Neural progenitor cell (in vitro differentiated cells): ENCODE data around the gene FAM180A. TPM values are rescaled to one million over a fixed set of nuclear protein-coding genes. Genes with fewer than 3 reads are reported as not detected.
A peak's percentile ranks its signal among the peaks of the same experiment; 100 is the strongest.

Experiments used
- DNase-seq: peaks from one replicate; pipeline ENCODE4 v3.0.0-alpha.2; 2016; ENCODE audit warnings: low spot score
- H2AFZ ChIP-seq: fragments of 200-600 bp; sonication (generic); replicated peaks from 2 replicates; pipeline ENCODE4 v1.6.1; 2016; ENCODE audit warnings: antibody characterized with exemption
- H3F3A ChIP-seq: fragments of 200-600 bp; sonication (generic); 2 replicates; pipeline ENCODE4 v1.6.1; 2016; ENCODE audit warnings: antibody characterized with exemption, low read depth
- H3K27ac ChIP-seq: fragments of 200-600 bp; sonication (generic); 2 replicates; pipeline ENCODE4 v1.5.1; 2016; ENCODE audit warnings: mild to moderate bottlenecking
- H3K27me3 ChIP-seq: fragments of 200-600 bp; sonication (generic); 2 replicates; pipeline ENCODE4 v1.6.1; 2016; ENCODE audit warnings: mild to moderate bottlenecking, moderate library complexity
- H3K36me3 ChIP-seq: fragments of 200-600 bp; sonication (generic); 2 replicates; pipeline ENCODE4 v1.5.1; 2016
- H3K4me1 ChIP-seq: fragments of 200-600 bp; sonication (generic); 2 replicates; pipeline ENCODE4 v1.6.1; 2016; ENCODE audit warnings: mixed run types
- H3K4me2 ChIP-seq: fragments of 200-600 bp; sonication (generic); 2 replicates; pipeline ENCODE4 v1.6.1; 2016
- H3K4me3 ChIP-seq: fragments of 200-600 bp; sonication (generic); 2 replicates; pipeline ENCODE4 v1.5.1; 2016
- H3K79me2 ChIP-seq: fragments of 200-600 bp; sonication (generic); 2 replicates; pipeline ENCODE4 v1.6.1; 2016; ENCODE audit warnings: low read depth
- H3K9ac ChIP-seq: fragments of 200-600 bp; sonication (generic); 2 replicates; pipeline ENCODE4 v1.6.1; 2016
- H3K9me3 ChIP-seq: fragments of 200-600 bp; sonication (generic); 2 replicates; pipeline ENCODE4 v1.5.1; 2016; ENCODE audit warnings: low read depth
- H4K20me1 ChIP-seq: fragments of 200-600 bp; sonication (generic); 2 replicates; pipeline ENCODE4 v1.6.1; 2016; ENCODE audit warnings: low read depth
- H3K27ac Mint-ChIP-seq: 3 replicates; pipeline ENCODE4 v1.8.0; 2021; ENCODE audit warnings: mixed read lengths
- H3K27me3 Mint-ChIP-seq: 2 replicates; pipeline ENCODE4 v1.8.0; 2022; ENCODE audit warnings: low read depth, mild to moderate bottlenecking, inconsistent platforms, moderate library complexity, mixed read lengths; ENCODE audit not compliant: insufficient read depth
- H3K36me3 Mint-ChIP-seq: 3 replicates; pipeline ENCODE4 v1.8.0; 2021; ENCODE audit warnings: mixed read lengths
- H3K4me1 Mint-ChIP-seq: 3 replicates; pipeline ENCODE4 v1.8.0; 2021; ENCODE audit warnings: mixed read lengths
- H3K4me3 Mint-ChIP-seq: 3 replicates; pipeline ENCODE4 v1.8.0; 2021; ENCODE audit warnings: mild to moderate bottlenecking, moderate library complexity, mixed read lengths
- H3K9me3 Mint-ChIP-seq: 3 replicates; pipeline ENCODE4 v1.8.0; 2020; ENCODE audit warnings: mixed read lengths
- CTCF ChIP-seq: fragments of 200-600 bp; sonication (generic); IDR thresholded peaks from 2 replicates; pipeline ENCODE4 v1.5.1; 2017; ENCODE audit warnings: antibody characterized with exemption, mild to moderate bottlenecking
- EZH2 ChIP-seq: fragments of 200-600 bp; sonication (generic); IDR thresholded peaks from 2 replicates; pipeline ENCODE4 v1.6.1; 2017; ENCODE audit warnings: antibody characterized with exemption, mild to moderate bottlenecking, moderate library complexity
- EZH2phosphoT487 ChIP-seq: fragments of 200-600 bp; sonication (generic); IDR thresholded peaks from 2 replicates; pipeline ENCODE4 v1.6.1; 2017; ENCODE audit warnings: antibody characterized with exemption
- total RNA-seq: library from RNA; depleted of rRNA; stranded (reverse); fragments of >200 nt; gene quantifications from 2 replicates; pipeline ENCODE4 v1.2.3, GENCODE V29; 2015; ENCODE audit warnings: low replicate concordance

Gene FAM180A
- total RNA-seq, 1 donor from 2014 or later = not detected

- no peak overlapping the region for H2AFZ ChIP-seq
- no peak for DNase-seq
- TF ChIP-seq EZH2phosphoT487 = no peak
- TF ChIP-seq CTCF = no peak
- TF ChIP-seq EZH2 = no peak
- Mint-ChIP-seq H3K9me3 (peaks cover 18% of the 10 kb centered on the region), H3K27ac (no peak overlapping the region), H3K36me3 (peaks cover 2% of the 10 kb centered on the region), H3K4me3 (no peak overlapping the region), H3K4me1 (peaks cover 24% of the 10 kb centered on the region), H3K27me3 (no peaks in the 10 kb centered on the region)
- H3K27me3 ChIP-seq = no peaks in the 10 kb centered on the region
- H3K79me2 ChIP-seq = no peaks in the 10 kb centered on the region
- H4K20me1 ChIP-seq = no peaks in the 10 kb centered on the region
- peaks cover 24% of the 10 kb centered on the region for H3F3A ChIP-seq
- no peak overlapping the region for H3K27ac ChIP-seq
- H3K4me3 ChIP-seq = no peak overlapping the region
- H3K9me3 ChIP-seq = peaks cover 3% of the 10 kb centered on the region
- H3K9ac ChIP-seq = no peak overlapping the region
- no peak overlapping the region for H3K4me2 ChIP-seq
- H3K4me1 ChIP-seq = peaks cover 28% of the 10 kb centered on the region
- H3K36me3 ChIP-seq = no peaks in the 10 kb centered on the region
These were observed 26.6 kb upstream of the FAM180A start for GRCh38 chr7:135775230-135775629.

GRCh38 chr7:135774284-135774683 is 25.7 kb upstream of the FAM180A start:
- H4K20me1 ChIP-seq = no peaks in the 10 kb centered on the region
- TF ChIP-seq EZH2 (no peak), CTCF (no peak), EZH2phosphoT487 (no peak)
- peak overlapping the region; percentile 49 for H3K4me2 ChIP-seq
- Mint-ChIP-seq H3K27ac (no peak overlapping the region), H3K4me1 (peaks cover 27% of the 10 kb centered on the region), H3K4me3 (no peak overlapping the region), H3K9me3 (peaks cover 18% of the 10 kb centered on the region), H3K36me3 (peaks cover 2% of the 10 kb centered on the region), H3K27me3 (no peaks in the 10 kb centered on the region)
- no peaks in the 10 kb centered on the region for H3K79me2 ChIP-seq
- no peak overlapping the region for H3K4me3 ChIP-seq
- peaks cover 3% of the 10 kb centered on the region for H3K9me3 ChIP-seq
- H3K9ac ChIP-seq = no peak overlapping the region
- H2AFZ ChIP-seq = peak overlapping the region; percentile 46
- DNase-seq = no peak
- H3K36me3 ChIP-seq = no peaks in the 10 kb centered on the region
- H3K27ac ChIP-seq = peak overlapping the region; percentile 68
- H3K27me3 ChIP-seq = no peaks in the 10 kb centered on the region
- peaks cover 27% of the 10 kb centered on the region for H3K4me1 ChIP-seq
- peaks cover 24% of the 10 kb centered on the region for H3F3A ChIP-seq

GRCh38 chr7:135773464-135773863 is 24.9 kb upstream of the FAM180A start:
- H2AFZ ChIP-seq = peak overlapping the region; percentile 22
- H3K9me3 Mint-ChIP-seq = peaks cover 11% of the 10 kb centered on the region
- peaks cover under 1% of the 10 kb centered on the region for H3K9me3 ChIP-seq

More at GRCh38 chr7:135773464-135773863, 24.9 kb upstream of the FAM180A start:
- Mint-ChIP-seq H3K4me3 (no peak overlapping the region), H3K36me3 (peaks cover 2% of the 10 kb centered on the region), H3K27ac (peak overlapping the region; percentile 14), H3K4me1 (peaks cover 32% of the 10 kb centered on the region), H3K27me3 (no peaks in the 10 kb centered on the region)
- H3K36me3 ChIP-seq = no peaks in the 10 kb centered on the region
- peaks cover 24% of the 10 kb centered on the region for H3F3A ChIP-seq
- H4K20me1 ChIP-seq = no peaks in the 10 kb centered on the region
- H3K27ac ChIP-seq = peak overlapping the region; percentile 68
- no peaks in the 10 kb centered on the region for H3K79me2 ChIP-seq
- TF ChIP-seq CTCF = no peak
- peaks cover 35% of the 10 kb centered on the region for H3K4me1 ChIP-seq
- no peaks in the 10 kb centered on the region for H3K27me3 ChIP-seq
- H3K9ac ChIP-seq = no peak overlapping the region
- H3K4me2 ChIP-seq = peak overlapping the region; percentile 49
- H3K4me3 ChIP-seq = no peak overlapping the region
- DNase-seq = peak; percentile 17
